Activated CD8-positive, alpha-beta memory T cell treated with anti-CD3 and anti-CD28 coated beads for 36 hours (primary cell): ENCODE data around the gene SLC35E4. TPM values are rescaled to one million over a fixed set of nuclear protein-coding genes. Genes with fewer than 3 reads are reported as not detected.

Experiments
- CTCF ChIA-PET: fragments of 350-600 bp; sonication (Branson Sonifier 250); formaldehyde crosslinking; loops from one replicate; lab custom pipeline; 2021; ENCODE audit warnings: antibody characterized with exemption; lab: Charles Lee
- POLR2A ChIA-PET: fragments of 350-600 bp; sonication (Branson Sonifier 250); formaldehyde crosslinking; loops from one replicate; lab custom pipeline; 2021; ENCODE audit warnings: antibody characterized with exemption; lab: Charles Lee
- total RNA-seq, 2 experiments: library from RNA; stranded (reverse); gene quantifications; one replicate each; pipeline ENCODE4 v1.2.3, GENCODE V29; 2021

The SLC35E4 gene
- total RNA-seq, 2 experiments from 2014 or later: 6.7 to 6.8 TPM

GRCh38 chr22:30637701-30638114 is 2.1 kb downstream of the SLC35E4 start:
- POLR2A ChIA-PET: no interaction called here
- CTCF ChIA-PET: interaction anchor here (0.7 to 1.2 kb wide), 2 partner anchors 12 to 102 kb away, joined by 3 to 5 read pairs; no protein-coding TSS in a partner anchor

- ChIA-PET POLR2A (no interaction called here), CTCF (no interaction called here)
Observed at GRCh38 chr22:30640361-30640760, 4.8 kb downstream of the SLC35E4 start.

- ChIA-PET CTCF (no interaction called here), POLR2A (interaction anchor here (0.7 kb wide), 1 partner anchor 353 kb away, joined by 7 read pairs; no protein-coding TSS in a partner anchor)
Observed at GRCh38 chr22:30640839-30641430, 5.4 kb downstream of the SLC35E4 start.

GRCh38 chr22:30643055-30643875 is 7.7 kb downstream of the SLC35E4 start:
- ChIA-PET POLR2A (interaction anchor here (0.6 to 2.2 kb wide), 4 partner anchors 8 to 51 kb away, joined by 3 to 16 read pairs (median 4); partner anchors contain the start of genes OSBP2 and SLC35E4), CTCF (interaction anchor here (0.7 to 3.0 kb wide), 8 partner anchors 7 to 112 kb away, joined by 3 to 21 read pairs (median 5); partner anchors contain the start of gene SLC35E4)

- POLR2A ChIA-PET: no interaction called here
- CTCF ChIA-PET: interaction anchor here (3.0 kb wide), 1 partner anchor 96 kb away, joined by 13 read pairs; no protein-coding TSS in a partner anchor
Observed at GRCh38 chr22:30646518-30647160, 11.1 kb downstream of the SLC35E4 start.

- POLR2A ChIA-PET: no interaction called here
- CTCF ChIA-PET: interaction anchor here (0.7 kb wide), 1 partner anchor 13 kb away, joined by 3 read pairs; no protein-coding TSS in a partner anchor
Observed at GRCh38 chr22:30647536-30647935, 12.0 kb downstream of the SLC35E4 start.

- ChIA-PET CTCF (interaction anchor here (1.3 to 3.1 kb wide), 6 partner anchors 11 to 107 kb away, joined by 3 to 21 read pairs (median 5); partner anchors contain the start of gene SLC35E4), POLR2A (interaction anchor here (0.6 to 1.7 kb wide), 2 partner anchors 13 to 94 kb away, joined by 6 to 15 read pairs; partner anchors contain the start of gene SLC35E4)
Observed at GRCh38 chr22:30648825-30649224, 13.2 kb downstream of the SLC35E4 start.

- ChIA-PET POLR2A (interaction anchor here (0.6 to 1.7 kb wide), 4 partner anchors 14 to 244 kb away, joined by 3 to 15 read pairs (median 6); partner anchors contain the start of gene SLC35E4), CTCF (interaction anchor here (0.9 to 3.1 kb wide), 11 partner anchors 10 to 106 kb away, joined by 3 to 21 read pairs (median 4); partner anchors contain the start of gene SLC35E4)
Observed at GRCh38 chr22:30649430-30650007, 13.9 kb downstream of the SLC35E4 start.

GRCh38 chr22:30650508-30651116 is 15.0 kb downstream of the SLC35E4 start:
- POLR2A ChIA-PET: no interaction called here
- CTCF ChIA-PET: interaction anchor here (0.5 to 3.1 kb wide), 9 partner anchors 9 to 105 kb away, joined by 3 to 21 read pairs (median 4); partner anchors contain the start of gene SLC35E4

GRCh38 chr22:30652852-30653251 is 17.3 kb downstream of the SLC35E4 start:
- POLR2A ChIA-PET: no interaction called here

GRCh38 chr22:30654361-30654760 is 18.8 kb downstream of the SLC35E4 start:
- ChIA-PET POLR2A (no interaction called here), CTCF (no interaction called here)

More at GRCh38 chr22:30652852-30653251, 17.3 kb downstream of the SLC35E4 start:
- CTCF ChIA-PET: interaction anchor here (1.0 kb wide), 1 partner anchor 102 kb away, joined by 4 read pairs; no protein-coding TSS in a partner anchor

- POLR2A ChIA-PET: interaction anchor here (0.6 to 0.7 kb wide), 2 partner anchors 12 to 440 kb away, joined by 3 to 4 read pairs; partner anchors contain the start of gene DUSP18
- CTCF ChIA-PET: interaction anchor here (1.5 kb wide), 1 partner anchor 21 kb away, joined by 6 read pairs; no protein-coding TSS in a partner anchor
Observed at GRCh38 chr22:30655532-30655931, 20.0 kb downstream of the SLC35E4 start.

- CTCF ChIA-PET: no interaction called here
- POLR2A ChIA-PET: no interaction called here
Observed at GRCh38 chr22:30662040-30662439, 26.5 kb downstream of the SLC35E4 start.

GRCh38 chr22:30664798-30665197 is 29.2 kb downstream of the SLC35E4 start:
- POLR2A ChIA-PET: no interaction called here
- CTCF ChIA-PET: no interaction called here

- ChIA-PET CTCF (no interaction called here), POLR2A (no interaction called here)
Observed at GRCh38 chr22:30665266-30665665, 29.7 kb downstream of the SLC35E4 start.

GRCh38 chr22:30665786-30666185 is 30.2 kb downstream of the SLC35E4 start:
- ChIA-PET POLR2A (no interaction called here), CTCF (no interaction called here)

- ChIA-PET CTCF (interaction anchor here (1.0 to 2.3 kb wide), 3 partner anchors 33 to 88 kb away, joined by 4 to 8 read pairs (median 6); no protein-coding TSS in a partner anchor), POLR2A (interaction anchor here (1.0 kb wide), 1 partner anchor 12 kb away, joined by 4 read pairs; no protein-coding TSS in a partner anchor)
Observed at GRCh38 chr22:30667107-30667493, 31.5 kb downstream of the SLC35E4 start.
